ENCODE results near the gene FAM20C.

Gene FAM20C

GRCh38 chr7:304574-305409, 112.4 kb downstream of the FAM20C start:
- Histone ChIP-seq H3K27ac (no peak overlapping the region), H3K4me3 (no peak overlapping the region)

GRCh38 chr7:305410-306151, 113.2 kb downstream of the FAM20C start:
- no peak overlapping the region for H3K4me3 ChIP-seq
- H3K27ac ChIP-seq, result no peak overlapping the region

- no peak overlapping the region for H3K4me3 ChIP-seq
- no peak overlapping the region for H3K27ac ChIP-seq
Measured at GRCh38 chr7:307970-308369, 115.6 kb downstream of the FAM20C start.

- Histone ChIP-seq H3K27ac (no peak overlapping the region), H3K4me3 (no peak overlapping the region)
Measured at GRCh38 chr7:309586-310228, 117.3 kb downstream of the FAM20C start.
